HG03520 (cell line): Measurements from ENCODE around the gene NTSR1.
A peak's percentile ranks its signal among the peaks of the same experiment; 100 is the strongest.

Experiments used
- ATAC-seq: cut with Tn5 transposase; IDR thresholded peaks from one replicate; pipeline ENCODE4 v1.9.1; 2021; ENCODE audit warnings: mild to moderate bottlenecking, moderate library complexity; ENCODE audit not compliant: unreplicated experiment

The NTSR1 gene

GRCh38 chr20:62737271-62737811 lies 28.7 kb downstream of the NTSR1 start:
- no peak for ATAC-seq

DNA sequence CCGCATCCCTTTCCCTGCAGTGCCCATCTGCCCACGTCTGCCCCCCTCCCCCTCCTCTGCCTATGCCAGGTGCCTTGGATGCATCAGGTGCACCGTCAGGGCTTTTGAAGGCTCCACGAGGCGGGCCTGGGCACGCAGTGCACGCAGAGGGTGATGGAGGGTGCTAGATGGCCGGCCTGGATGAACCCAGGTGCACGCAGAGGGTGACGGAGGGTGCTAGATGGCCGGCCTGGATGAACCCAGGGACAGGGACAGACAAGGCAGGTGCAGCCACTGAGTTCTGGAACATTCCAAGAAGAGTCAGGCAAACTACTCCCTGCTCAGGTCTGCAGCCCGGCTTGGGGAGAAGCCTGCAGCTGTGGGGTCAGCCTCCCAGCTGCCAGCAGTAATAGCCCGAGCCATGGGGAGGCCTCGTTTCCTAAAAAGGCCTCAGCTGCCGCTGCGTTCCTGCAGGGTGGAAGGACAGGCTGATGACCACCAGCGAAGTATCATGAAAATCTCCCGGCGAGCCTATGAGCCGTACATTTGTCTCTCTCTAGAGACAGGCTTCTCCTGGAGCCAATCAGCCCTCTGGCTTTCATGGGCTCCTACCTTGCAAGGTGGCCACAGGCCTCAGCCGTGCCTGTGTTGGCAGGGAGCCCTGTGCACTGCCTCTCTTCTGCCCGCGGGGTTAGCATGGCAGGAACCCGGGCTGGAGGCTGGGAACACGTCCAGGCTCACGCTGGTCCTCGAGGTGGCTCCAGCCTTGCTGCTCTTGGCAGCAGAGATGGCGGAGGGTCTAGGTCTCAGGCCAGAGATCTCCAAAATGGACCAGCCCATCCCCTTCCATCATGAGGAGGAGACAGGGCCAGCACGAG lies 29.6 kb downstream of the NTSR1 start:
- no peak for ATAC-seq

DNA sequence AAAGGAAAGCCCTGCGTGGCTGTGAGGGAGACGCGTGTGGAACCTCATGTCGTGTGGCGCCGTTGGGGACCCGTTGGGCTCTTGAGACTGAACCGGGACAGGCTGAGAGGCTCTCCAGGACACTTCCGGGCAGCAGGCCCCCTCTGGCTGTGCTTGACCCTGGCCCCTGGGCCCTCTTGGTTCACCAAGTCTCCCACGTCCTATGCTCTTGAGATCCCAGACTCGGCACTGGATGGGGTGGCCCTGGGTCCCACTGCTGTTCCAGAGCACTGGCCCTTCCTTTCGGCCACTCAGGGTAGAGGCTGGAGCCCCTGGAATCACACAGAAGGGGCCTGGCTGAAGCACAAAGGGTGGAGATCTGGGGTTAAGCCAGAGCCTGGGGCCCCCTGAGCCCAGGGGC lies 30.4 kb downstream of the NTSR1 start:
- ATAC-seq: no peak

DNA sequence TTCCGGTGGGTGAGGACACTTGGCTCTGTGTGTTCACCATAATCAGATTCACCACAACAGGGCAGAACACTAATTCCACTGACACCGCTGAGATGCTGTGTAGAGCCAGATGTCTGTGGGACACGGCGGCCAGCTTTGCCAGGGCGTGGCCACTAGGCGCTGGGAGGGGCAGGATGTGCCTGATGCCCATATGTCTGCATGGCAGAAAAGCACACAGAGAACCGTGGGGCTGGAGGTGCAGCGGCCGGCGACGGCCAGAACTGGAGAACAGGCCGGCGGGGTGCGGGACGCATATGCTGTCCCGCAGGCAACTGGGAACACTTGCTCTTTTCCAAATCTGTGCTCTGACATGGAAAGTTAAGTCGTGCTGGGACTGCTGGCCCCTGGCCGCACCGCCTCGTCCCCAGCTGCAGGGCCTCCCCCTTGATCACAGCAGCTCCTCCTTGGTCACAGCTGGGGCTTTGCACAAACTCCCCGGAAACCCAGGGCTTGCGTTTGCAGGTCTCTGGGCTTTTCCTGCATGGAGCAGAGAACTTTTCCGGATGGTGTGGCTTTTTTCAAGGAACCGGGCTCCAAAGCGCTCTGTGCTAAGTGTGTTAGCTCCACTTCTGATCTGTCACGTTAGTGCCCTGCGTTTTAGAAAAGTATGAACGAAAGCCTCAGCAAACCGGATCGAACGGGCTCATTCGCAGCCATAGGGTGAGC lies 31.1 kb downstream of the NTSR1 start:
- peak; percentile 49 for ATAC-seq

DNA sequence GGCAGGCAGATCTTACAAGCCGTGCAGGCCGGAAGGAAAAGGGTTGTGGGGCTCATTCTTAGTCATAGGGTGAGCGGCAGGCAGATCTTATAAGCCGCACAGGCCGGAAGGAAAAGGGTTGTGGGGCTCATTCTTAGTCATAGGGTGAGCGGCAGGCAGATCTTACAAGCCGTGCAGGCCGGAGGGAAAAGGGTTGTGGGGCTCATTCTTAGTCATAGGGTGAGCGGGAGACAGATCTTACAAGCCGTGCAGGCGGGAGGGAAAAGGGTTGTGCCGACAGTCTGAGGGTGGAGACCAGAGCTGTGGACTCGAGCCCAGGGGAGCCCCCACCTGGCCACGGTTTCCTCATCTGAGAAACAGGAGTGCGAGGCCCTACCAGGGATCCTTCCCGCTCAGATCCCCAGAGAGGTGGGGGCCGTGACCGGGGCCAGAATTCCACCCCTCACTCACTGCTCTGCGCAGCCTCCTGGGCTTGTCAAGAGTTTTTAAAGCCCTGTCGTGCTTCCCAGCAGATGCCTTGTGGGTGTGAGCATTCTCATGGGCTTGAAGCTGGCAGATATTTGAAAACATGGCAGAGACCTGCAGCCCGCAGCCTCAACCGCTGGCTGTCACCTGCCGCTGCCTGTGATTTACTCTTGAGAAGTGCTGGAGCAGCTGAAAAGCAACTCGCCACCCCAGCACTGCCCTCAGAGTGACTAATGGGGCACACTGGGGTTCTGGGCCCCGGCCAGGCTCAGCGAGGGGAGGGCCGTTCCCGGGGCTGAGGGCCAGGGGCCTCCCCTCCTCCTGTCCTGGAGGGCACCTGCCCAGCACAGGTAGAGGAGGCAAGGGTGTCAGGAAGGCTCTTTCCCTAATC lies 31.9 kb downstream of the NTSR1 start:
- ATAC-seq: peak; percentile 71

- ATAC-seq: no peak
Measured at GRCh38 chr20:62741191-62741691, 32.6 kb downstream of the NTSR1 start.

DNA sequence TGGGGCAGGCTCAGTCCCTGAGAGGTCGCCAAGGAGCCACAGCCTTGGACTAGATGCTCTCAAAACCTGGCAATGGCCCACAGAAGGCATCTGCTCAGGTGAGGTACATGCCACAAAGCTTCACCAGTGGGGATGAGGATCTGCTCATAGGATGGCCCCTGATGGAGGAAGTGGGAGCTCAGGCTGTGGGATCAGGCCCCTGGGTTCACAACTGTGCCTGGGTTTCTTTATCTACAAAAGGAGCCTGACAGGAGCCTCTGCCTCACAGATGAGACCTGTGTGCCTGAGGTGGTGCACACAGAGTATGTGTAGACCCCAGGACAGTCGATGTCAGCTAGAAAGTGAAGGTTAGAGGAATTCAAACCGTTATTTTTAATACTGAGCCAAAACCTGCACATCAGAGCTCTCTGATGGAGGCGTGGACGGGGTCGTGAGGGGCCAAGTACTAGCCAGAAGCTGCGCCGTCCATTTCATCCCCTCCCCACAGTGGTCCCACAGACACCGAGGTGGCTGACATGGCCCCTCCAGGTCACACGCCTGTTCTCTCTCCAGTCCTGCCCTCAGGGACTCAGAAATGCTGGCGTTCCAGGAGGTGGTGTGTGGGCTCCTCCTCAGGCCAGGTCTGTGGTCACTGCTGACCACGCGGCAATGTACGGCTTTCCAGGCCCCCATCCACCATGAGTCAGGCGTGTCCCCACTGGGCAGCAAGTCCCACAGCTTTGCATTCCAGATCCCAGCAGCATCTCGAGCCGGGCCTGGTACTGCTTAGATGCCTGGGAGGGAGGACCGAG lies 33.3 kb downstream of the NTSR1 start:
- no peak for ATAC-seq

GRCh38 chr20:62742550-62742949 lies 33.9 kb downstream of the NTSR1 start:
- no peak for ATAC-seq

GRCh38 chr20:62742979-62743776 lies 34.5 kb downstream of the NTSR1 start:
- no peak for ATAC-seq

GRCh38 chr20:62743777-62744317 lies 35.2 kb downstream of the NTSR1 start:
- ATAC-seq: no peak

DNA sequence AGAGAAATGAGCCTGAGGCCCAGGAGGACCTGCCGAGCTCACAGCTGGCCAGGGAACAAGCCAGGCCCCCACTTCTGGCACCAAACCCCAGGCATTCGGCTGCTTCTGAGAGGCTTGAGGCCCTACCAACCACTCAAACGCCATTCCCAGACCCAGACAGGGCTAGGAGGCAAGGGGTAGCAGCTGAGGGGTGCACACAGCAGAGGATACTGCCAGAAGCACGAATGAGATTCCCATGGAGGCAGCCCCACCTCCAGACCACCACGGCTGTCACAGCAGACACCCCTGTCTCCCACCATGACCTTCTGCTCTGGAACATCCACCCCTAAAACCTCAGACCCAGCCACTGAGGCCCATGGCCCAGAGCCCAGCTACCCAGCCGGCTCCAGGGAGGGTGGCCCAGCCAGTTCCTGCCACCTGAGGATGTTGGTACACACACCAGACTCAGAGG lies 36.1 kb downstream of the NTSR1 start:
- ATAC-seq: no peak

- no peak for ATAC-seq
Measured at GRCh38 chr20:62745279-62745951, 36.8 kb downstream of the NTSR1 start.

GRCh38 chr20:62745952-62746288 lies 37.3 kb downstream of the NTSR1 start:
- ATAC-seq: no peak

DNA sequence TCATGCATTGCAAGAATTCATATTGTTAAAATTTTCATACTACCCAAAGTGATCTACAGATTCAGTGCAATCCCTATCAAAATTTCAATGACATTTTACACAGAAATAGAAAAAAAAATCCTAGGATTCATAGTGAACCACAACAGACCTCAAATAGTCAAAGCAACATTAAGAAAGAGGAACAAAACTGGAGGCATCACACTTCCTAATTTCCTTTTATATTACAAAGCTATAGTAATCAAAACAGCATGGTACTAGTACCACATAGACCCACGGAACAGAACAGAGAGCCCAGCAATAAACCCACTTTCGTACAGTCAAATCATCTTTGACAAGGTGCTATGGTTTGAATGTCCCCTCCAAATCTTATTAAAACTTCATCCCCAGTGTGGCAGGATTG lies 39.7 kb downstream of the NTSR1 start:
- no peak for ATAC-seq

- no peak for ATAC-seq
Measured at GRCh38 chr20:62749851-62750445, 41.3 kb downstream of the NTSR1 start.

- ATAC-seq: no peak
Measured at GRCh38 chr20:62751551-62752150, 43.0 kb downstream of the NTSR1 start.

- no peak for ATAC-seq
Measured at GRCh38 chr20:62752181-62752670, 43.6 kb downstream of the NTSR1 start.
